ENCODE measurements around the gene MRPL53.

DNA sequence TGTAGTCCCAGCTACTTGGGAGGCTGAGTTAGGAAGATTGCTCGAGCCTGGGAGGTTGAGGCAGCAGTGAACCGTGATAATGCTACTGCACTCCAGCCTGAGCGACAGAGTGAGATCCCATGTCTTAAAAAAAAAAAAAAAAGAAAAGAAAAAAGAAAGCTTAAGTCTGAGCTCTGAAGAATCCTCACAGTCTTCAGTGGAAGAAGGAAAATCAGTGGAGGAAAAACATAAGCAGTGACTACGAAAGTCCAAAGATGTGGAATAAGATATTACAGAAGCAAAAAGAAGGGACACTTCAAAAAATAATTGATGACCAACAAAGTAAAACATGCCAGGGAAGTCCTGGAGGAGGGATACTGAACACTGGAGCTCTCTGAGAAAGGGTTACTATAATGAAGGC, 37.8 kb upstream of the MRPL53 start:
- no peak for TF ChIP-seq POLR2A (IDR thresholded peaks at IDR 0.05)
- TF ChIP-seq, protein P1, sequence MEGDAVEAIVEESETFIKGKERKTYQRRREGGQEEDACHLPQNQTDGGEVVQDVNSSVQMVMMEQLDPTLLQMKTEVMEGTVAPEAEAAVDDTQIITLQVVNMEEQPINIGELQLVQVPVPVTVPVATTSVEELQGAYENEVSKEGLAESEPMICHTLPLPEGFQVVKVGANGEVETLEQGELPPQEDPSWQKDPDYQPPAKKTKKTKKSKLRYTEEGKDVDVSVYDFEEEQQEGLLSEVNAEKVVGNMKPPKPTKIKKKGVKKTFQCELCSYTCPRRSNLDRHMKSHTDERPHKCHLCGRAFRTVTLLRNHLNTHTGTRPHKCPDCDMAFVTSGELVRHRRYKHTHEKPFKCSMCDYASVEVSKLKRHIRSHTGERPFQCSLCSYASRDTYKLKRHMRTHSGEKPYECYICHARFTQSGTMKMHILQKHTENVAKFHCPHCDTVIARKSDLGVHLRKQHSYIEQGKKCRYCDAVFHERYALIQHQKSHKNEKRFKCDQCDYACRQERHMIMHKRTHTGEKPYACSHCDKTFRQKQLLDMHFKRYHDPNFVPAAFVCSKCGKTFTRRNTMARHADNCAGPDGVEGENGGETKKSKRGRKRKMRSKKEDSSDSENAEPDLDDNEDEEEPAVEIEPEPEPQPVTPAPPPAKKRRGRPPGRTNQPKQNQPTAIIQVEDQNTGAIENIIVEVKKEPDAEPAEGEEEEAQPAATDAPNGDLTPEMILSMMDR (IDR thresholded peaks at IDR 0.05 in 4 of 5, conservative IDR thresholded peaks at IDR 0.05 in 1 of 5) = no peak

All from gastrocnemius medialis (tissue), 4 donors.